CD14-positive monocyte (primary cell): ENCODE data around the gene ATP6V0A1. TPM values are rescaled to one million over a fixed set of nuclear protein-coding genes. Genes with fewer than 3 reads are reported as not detected.
A peak's percentile ranks its signal among the peaks of the same experiment; 100 is the strongest.

Source experiments
- DNase-seq, 3 donors: peaks; one replicate each; pipeline ENCODE4 v3.0.0-alpha.2; 2011 to 2022
- H2AFZ ChIP-seq: 2 replicates; pipeline ENCODE4 v1.6.0; 2012; ENCODE audit warnings: mild to moderate bottlenecking, low read depth, low read length, inconsistent platforms; ENCODE audit not compliant: insufficient read depth, poor library complexity, severe bottlenecking
- H3K27ac ChIP-seq, 2 donors: 1 replicate in 1 of 2; 2 replicates in 1 of 2; pipeline ENCODE4 v1.5.1; 2012 to 2013; ENCODE audit warnings: low read length in 2 of 2, control low read depth in 1 of 2, inconsistent platforms in 1 of 2, low read depth in 1 of 2, mild to moderate bottlenecking in 1 of 2
- H3K27me3 ChIP-seq, 2 donors: one replicate each; pipeline versions ENCODE4 v1.6.0 to v1.6.1; 2011 to 2013; ENCODE audit warnings: low read length in 2 of 2; ENCODE audit not compliant: control insufficient read depth in 2 of 2, insufficient read depth in 2 of 2
- H3K36me3 ChIP-seq, 2 donors: replicated peaks in 1 of 2; 1 replicate in 1 of 2; 2 replicates in 1 of 2; pipeline versions ENCODE4 v1.5.1 to v1.6.1; 2012 to 2013; ENCODE audit warnings: low read length in 2 of 2, control low read depth in 1 of 2, inconsistent platforms in 1 of 2, mild to moderate bottlenecking in 1 of 2; ENCODE audit not compliant: insufficient read depth in 2 of 2, control insufficient read depth in 1 of 2
- H3K4me1 ChIP-seq, 2 donors: 1 replicate in 1 of 2; 2 replicates in 1 of 2; pipeline versions ENCODE4 v1.5.1 to v1.6.1; 2012 to 2013; ENCODE audit warnings: low read length in 2 of 2, control low read depth in 1 of 2, inconsistent platforms in 1 of 2, mild to moderate bottlenecking in 1 of 2, moderate library complexity in 1 of 2; ENCODE audit not compliant: insufficient read depth in 2 of 2, control insufficient read depth in 1 of 2
- H3K4me2 ChIP-seq: replicated peaks from 2 replicates; pipeline ENCODE3; 2012; ENCODE audit warnings: low read length, moderate library complexity, mild to moderate bottlenecking; ENCODE audit not compliant: poor library complexity, severe bottlenecking; ENCODE audit errors: extremely low read depth
- H3K4me3 ChIP-seq, 3 experiments: fragments of 200-600 bp in 1 of 3; sonication (generic) in 1 of 3; replicated peaks in 1 of 3; 1 replicate in 2 of 3; 2 replicates in 1 of 3; pipeline ENCODE4 v1.5.1; 2011 to 2013; ENCODE audit warnings: low read length in 3 of 3, mild to moderate bottlenecking in 3 of 3, control low read depth in 2 of 3, low read depth in 2 of 3, inconsistent platforms in 1 of 3, moderate library complexity in 1 of 3
- H3K79me2 ChIP-seq: 2 replicates; pipeline ENCODE4 v1.6.0; 2012; ENCODE audit warnings: mild to moderate bottlenecking, control low read depth, inconsistent platforms, low read length, moderate library complexity; ENCODE audit not compliant: insufficient read depth
- H3K9ac ChIP-seq: 2 replicates; pipeline ENCODE4 v1.6.0; 2017; ENCODE audit warnings: low read length, mild to moderate bottlenecking; ENCODE audit not compliant: insufficient read depth, poor library complexity, severe bottlenecking
- H3K9me3 ChIP-seq, 2 donors: replicated peaks in 1 of 2; 1 replicate in 1 of 2; 2 replicates in 1 of 2; pipeline versions ENCODE4 v1.5.1 to v1.6.1; 2012 to 2013; ENCODE audit warnings: low read length in 2 of 2, control low read depth in 1 of 2; ENCODE audit not compliant: control insufficient read depth in 1 of 2, insufficient read depth in 1 of 2
- H4K20me1 ChIP-seq: 2 replicates; pipeline ENCODE4 v1.6.0; 2012; ENCODE audit warnings: mild to moderate bottlenecking, low read length, control low read depth, moderate library complexity; ENCODE audit not compliant: insufficient read depth
- H3K27ac Mint-ChIP-seq, 7 donors: one replicate each; pipeline ENCODE4 v1.8.0; 2020; ENCODE audit warnings: mild to moderate bottlenecking in 7 of 7, mixed read lengths in 7 of 7, moderate library complexity in 6 of 7, inconsistent platforms in 2 of 7
- H3K27me3 Mint-ChIP-seq, 3 donors: one replicate each; pipeline ENCODE4 v1.8.0; 2021 to 2022; ENCODE audit warnings: low read depth in 3 of 3, mild to moderate bottlenecking in 3 of 3, mixed read lengths in 3 of 3, moderate library complexity in 3 of 3, inconsistent platforms in 1 of 3
- H3K36me3 Mint-ChIP-seq, 2 donors: one replicate each; pipeline ENCODE4 v1.8.0; 2020; ENCODE audit warnings: mixed read lengths in 2 of 2, inconsistent platforms in 1 of 2, mild to moderate bottlenecking in 1 of 2
- H3K4me1 Mint-ChIP-seq: one replicate; pipeline ENCODE4 v1.8.0; 2020; ENCODE audit warnings: mild to moderate bottlenecking, mixed read lengths
- H3K4me3 Mint-ChIP-seq, 2 donors: one replicate each; pipeline ENCODE4 v1.8.0; 2020; ENCODE audit warnings: mild to moderate bottlenecking in 2 of 2, mixed read lengths in 2 of 2, moderate library complexity in 1 of 2
- H3K9me3 Mint-ChIP-seq, 7 donors: one replicate each; pipeline ENCODE4 v1.8.0; 2020 to 2022; ENCODE audit warnings: mixed read lengths in 7 of 7, mild to moderate bottlenecking in 6 of 7, moderate library complexity in 6 of 7, inconsistent platforms in 2 of 7
- WGBS: methylation state at CpG from one replicate; pipeline ENCODE4 v1.1.5; 2013; ENCODE audit warnings: missing lambda C conversion rate; ENCODE audit not compliant: insufficient coverage; 5-methylcytosine and 5-hydroxymethylcytosine counted together
- intact Hi-C, 2 donors: fragments of 100-400 bp; cut with micrococcal nuclease; formaldehyde crosslinking; loops; one replicate each; pipeline versions ENCODE4 v1.15.0 to v1.15.1; 2023
- polyA plus RNA-seq, 3 donors: library from polyadenylated mRNA; depleted of rRNA in 1 of 3; unstranded in 2 of 3; stranded (reverse) in 1 of 3; fragments of 300-500 nt in 2 of 3; fragments of >200 nt in 1 of 3; fragmentation: Illumina TruSeq in 2 of 3; gene quantifications; 1 replicate in 2 of 3; 2 replicates in 1 of 3; pipeline ENCODE4 v1.2.3, GENCODE V29; 2012 to 2021
- TF ChIP-seq, protein P1 (sequence below): fragments of 200-600 bp; IDR thresholded peaks from one replicate; pipeline ENCODE4 v1.8.0; 2022; ENCODE audit warnings: antibody characterized with exemption, mild to moderate bottlenecking

ATP6V0A1 gene
- polyA plus RNA-seq, 3 donors = 36.1 to 126 (median 55.1) TPM

DNA sequence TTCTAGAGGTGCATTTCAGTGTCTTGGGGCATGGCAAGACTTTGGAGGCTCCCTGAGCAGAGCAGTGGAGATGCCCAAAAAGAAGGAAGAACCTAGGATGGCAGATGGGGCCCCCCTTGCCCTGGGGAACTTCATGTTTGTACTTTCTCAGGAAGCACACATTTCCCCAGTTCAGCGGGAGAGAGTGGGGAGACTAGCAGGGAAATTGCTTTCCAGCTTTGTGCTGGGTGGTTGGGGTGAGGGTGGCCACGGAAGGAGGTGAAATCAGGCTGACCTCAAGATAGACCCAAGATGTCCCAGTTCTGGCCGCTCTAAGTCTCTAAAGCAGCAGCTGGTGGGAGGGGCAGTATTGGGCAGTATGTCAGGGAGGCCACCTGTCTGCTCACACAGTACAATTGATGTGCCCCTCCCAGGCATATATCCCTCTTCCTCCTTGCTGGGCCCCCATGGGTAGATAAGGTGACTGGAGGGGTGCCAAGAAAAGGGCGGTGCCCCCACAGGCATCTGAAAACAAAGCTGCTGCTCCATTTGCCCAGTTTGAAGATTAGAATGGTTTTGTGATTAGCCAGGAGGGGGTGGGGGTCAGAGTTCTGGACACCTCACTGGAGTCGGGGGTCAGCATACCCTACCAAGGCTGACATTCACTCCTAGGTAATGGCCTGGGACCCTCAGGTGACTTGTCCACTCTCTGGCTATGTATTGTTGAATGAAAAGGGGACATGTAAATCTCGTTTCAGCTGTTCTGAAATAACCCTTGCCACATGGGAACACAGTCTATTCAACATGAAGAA, 60.3 kb downstream of the ATP6V0A1 start:
- H3K4me2 ChIP-seq = peak overlapping the region; percentile 45
- no peak overlapping the region for H3K9ac ChIP-seq

More for the DNA sequence above, 60.3 kb downstream of the ATP6V0A1 start:
- no peak for DNase-seq
- Histone ChIP-seq H3K27ac (peak overlapping the region; percentile 57 to 68), H3K79me2 (no peaks in the 10 kb centered on the region), H3K27me3 (no peaks in the 10 kb centered on the region), H4K20me1 (peaks cover 65% of the 10 kb centered on the region), H3K36me3 (peaks cover 43 to 60% of the 10 kb centered on the region in 2 donors), H3K4me1 (peaks cover 36 to 38% of the 10 kb centered on the region in 2 donors), H3K9me3 (no peaks in the 10 kb centered on the region), H3K4me3 (peak overlapping the region in 1 of 3 experiments; percentile 31), H2AFZ (no peak overlapping the region)
- Mint-ChIP-seq H3K4me1 (peaks cover 41% of the 10 kb centered on the region), H3K36me3 (peaks cover 60 to 88% of the 10 kb centered on the region in 2 donors), H3K4me3 (peak overlapping the region; percentile 50 to 81), H3K9me3 (no peaks in the 10 kb centered on the region), H3K27ac (peak overlapping the region; percentile 85 to 93 (median 91)), H3K27me3 (peaks cover 1 to 5% (median 3%) of the 10 kb centered on the region in 3 donors)
- WGBS = 0% methylated on average over 2 of the region's 6 CpGs
- TF ChIP-seq, protein P1, sequence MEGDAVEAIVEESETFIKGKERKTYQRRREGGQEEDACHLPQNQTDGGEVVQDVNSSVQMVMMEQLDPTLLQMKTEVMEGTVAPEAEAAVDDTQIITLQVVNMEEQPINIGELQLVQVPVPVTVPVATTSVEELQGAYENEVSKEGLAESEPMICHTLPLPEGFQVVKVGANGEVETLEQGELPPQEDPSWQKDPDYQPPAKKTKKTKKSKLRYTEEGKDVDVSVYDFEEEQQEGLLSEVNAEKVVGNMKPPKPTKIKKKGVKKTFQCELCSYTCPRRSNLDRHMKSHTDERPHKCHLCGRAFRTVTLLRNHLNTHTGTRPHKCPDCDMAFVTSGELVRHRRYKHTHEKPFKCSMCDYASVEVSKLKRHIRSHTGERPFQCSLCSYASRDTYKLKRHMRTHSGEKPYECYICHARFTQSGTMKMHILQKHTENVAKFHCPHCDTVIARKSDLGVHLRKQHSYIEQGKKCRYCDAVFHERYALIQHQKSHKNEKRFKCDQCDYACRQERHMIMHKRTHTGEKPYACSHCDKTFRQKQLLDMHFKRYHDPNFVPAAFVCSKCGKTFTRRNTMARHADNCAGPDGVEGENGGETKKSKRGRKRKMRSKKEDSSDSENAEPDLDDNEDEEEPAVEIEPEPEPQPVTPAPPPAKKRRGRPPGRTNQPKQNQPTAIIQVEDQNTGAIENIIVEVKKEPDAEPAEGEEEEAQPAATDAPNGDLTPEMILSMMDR = no peak
- intact Hi-C loops = loop anchor here (5.0 to 10.0 kb wide), 4 partner anchors 62 to 197 kb away; partner anchors contain the start of genes ATP6V0A1 (in 1 of the 2) and CAVIN1 (in 1 of the 2)
